Measurements from ENCODE around the gene RWDD3. TPM values are rescaled to one million over a fixed set of nuclear protein-coding genes. Genes with fewer than 3 reads are reported as not detected.
A peak's percentile ranks its signal among the peaks of the same experiment; 100 is the strongest.

Gene RWDD3
- total RNA-seq, 1 donor from 2014 or later, result 10.6 TPM

DNA sequence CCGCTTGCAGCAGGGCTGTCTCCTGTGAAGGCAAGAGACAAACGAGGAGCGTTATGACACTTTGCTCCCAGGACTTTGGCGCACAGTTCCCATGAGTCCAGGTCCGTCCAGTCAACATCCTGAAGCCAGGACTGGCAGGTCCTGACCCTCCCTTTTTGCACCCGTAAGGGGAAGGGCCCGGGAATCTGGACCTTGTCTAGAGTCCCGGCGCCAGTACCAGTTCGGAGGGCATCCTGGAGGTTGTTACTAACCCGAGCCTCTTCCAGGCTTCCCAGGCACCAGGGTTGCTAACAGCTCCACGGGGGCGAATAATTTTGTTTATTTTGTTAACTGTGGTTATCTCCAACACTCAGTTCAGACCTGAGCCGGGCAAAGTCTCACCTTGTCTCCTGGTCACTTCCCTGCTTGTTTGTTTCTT lies 682 bp upstream of the RWDD3 start:
- peaks cover 15% of the 10 kb centered on the region for H3K36me3 Mint-ChIP-seq (ENCODE audit: low read depth)
- peaks cover 20% of the 10 kb centered on the region for H3K27me3 Mint-ChIP-seq (ENCODE audit: insufficient read depth)
- H3K9me3 Mint-ChIP-seq, result no peaks in the 10 kb centered on the region
- DNase-seq (ENCODE audit: low spot score), result no peak
- peaks cover 23% of the 10 kb centered on the region for H3K4me1 Mint-ChIP-seq (ENCODE audit: low read depth)
- intact Hi-C loops (cut with micrococcal nuclease), result loop anchor here (5.0 to 10.0 kb wide), 5 partner anchors 116 to 1489 kb away; partner anchors contain the start of genes F3, GCLM, PTBP2 and TLCD4
- H3K4me3 Mint-ChIP-seq, result peak overlapping the region; percentile 81
- peak overlapping the region; percentile 52 for H3K27ac Mint-ChIP-seq

DNA sequence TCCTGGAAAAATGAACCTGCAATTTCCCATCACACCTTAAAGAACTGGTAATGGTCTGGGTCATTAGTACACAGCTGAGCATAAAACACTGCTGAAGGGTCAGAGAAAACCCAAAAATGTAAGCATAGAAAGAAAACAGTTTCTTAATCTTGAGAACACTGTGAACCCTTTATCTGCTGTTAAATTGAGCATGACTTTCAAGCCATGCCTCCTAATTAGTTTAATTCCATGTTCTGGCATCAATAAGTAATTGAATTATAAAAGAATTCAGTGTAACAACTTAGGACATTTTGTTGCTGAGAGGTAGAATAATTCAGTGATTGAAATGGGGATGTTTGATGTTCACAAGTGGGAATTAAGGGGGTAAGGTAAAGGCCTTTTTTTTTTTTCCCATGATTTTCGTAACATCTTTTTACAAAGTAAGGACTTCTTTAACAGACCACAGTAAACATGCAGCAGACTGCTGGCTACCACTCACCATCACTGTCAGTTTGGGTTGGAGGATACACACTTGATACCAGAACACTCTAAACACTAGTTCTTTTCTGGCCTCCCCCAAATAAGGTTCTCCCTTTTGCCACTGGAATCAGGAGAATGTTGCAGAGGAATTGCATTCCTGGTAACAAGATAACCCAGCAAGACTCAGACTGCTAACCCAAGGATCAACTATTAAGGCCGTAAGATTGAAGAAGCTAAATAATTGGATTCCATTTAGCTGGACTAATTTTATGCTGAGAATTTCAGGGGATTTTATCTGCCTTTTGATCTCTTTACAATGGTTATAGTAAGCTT lies 3.0 kb downstream of the RWDD3 start:
- H3K4me3 Mint-ChIP-seq, result no peak overlapping the region
- no peak for DNase-seq (ENCODE audit: low spot score)
- peaks cover 37% of the 10 kb centered on the region for H3K4me1 Mint-ChIP-seq (ENCODE audit: low read depth)
- H3K36me3 Mint-ChIP-seq (ENCODE audit: low read depth), result peaks cover 34% of the 10 kb centered on the region
- H3K27me3 Mint-ChIP-seq (ENCODE audit: insufficient read depth), result no peaks in the 10 kb centered on the region
- no peaks in the 10 kb centered on the region for H3K9me3 Mint-ChIP-seq
- H3K27ac Mint-ChIP-seq, result no peak overlapping the region
- intact Hi-C loops (cut with micrococcal nuclease), result loop anchor here (10.0 kb wide), 2 partner anchors 692 to 1332 kb away; partner anchors contain the start of genes F3 and GCLM

DNA sequence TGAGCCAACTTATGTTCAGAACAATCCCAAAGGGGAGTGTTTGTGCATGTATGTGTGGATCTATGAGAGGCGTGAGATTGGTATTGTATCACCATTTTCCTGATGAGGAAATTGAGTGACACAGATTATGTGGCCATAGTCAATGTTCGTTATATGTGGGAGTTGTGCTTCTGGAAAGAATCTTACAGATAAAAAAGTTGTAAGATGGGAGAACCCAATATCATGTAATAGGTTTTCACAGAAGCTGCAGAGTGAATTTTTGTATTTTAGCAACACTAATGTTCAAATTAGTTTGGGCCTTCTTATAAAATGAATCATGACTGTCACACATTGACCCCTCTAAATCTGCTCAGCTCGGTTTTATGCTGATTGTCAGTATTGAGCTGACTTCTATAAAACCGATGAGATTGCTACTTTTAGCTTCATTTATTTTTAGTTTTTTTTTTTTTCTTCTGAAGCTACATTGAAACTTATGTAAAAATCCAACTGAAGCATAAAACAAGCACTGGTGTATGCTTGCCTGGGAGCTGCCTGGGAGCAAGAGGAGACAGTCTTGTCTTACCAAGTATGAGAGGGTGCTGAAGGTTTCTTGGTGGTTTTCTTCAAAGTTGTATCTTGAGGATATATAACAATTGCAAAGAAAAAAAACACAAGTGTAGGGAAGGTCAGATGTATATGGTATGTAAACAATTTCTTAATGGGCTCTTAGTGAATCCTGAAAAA lies 4.1 kb downstream of the RWDD3 start:
- H3K36me3 Mint-ChIP-seq (ENCODE audit: low read depth), result peaks cover 38% of the 10 kb centered on the region
- H3K4me1 Mint-ChIP-seq (ENCODE audit: low read depth), result peaks cover 37% of the 10 kb centered on the region
- no peak for DNase-seq (ENCODE audit: low spot score)
- no peaks in the 10 kb centered on the region for H3K27me3 Mint-ChIP-seq (ENCODE audit: insufficient read depth)
- no peak overlapping the region for H3K4me3 Mint-ChIP-seq
- intact Hi-C loops (cut with micrococcal nuclease), result loop anchor here (10.0 kb wide), 2 partner anchors 693 to 1333 kb away; partner anchors contain the start of genes F3 and GCLM
- H3K27ac Mint-ChIP-seq, result no peak overlapping the region
- no peaks in the 10 kb centered on the region for H3K9me3 Mint-ChIP-seq

DNA sequence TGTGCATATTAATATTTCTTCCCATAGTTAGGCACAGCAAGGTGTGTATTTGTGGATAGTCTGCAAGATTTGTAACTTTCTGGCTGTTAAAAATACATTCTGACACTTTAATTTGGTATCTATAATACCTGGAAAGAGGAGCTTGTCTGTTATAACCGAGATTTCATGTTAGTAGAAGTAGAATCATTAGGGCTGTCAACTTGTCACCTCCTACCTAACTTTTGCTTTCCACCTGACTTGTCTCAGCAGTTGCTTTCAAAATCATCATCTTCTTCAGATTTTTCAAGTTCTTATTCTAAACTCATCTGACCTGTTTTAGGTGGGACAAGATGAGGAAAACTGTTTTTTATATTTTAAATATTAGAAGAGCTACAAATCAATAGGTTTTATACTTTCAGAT lies 11.0 kb downstream of the RWDD3 start:
- Mint-ChIP-seq H3K4me3 (no peak overlapping the region), H3K36me3 (ENCODE audit: low read depth) (peaks cover 30% of the 10 kb centered on the region), H3K27ac (no peak overlapping the region), H3K27me3 (ENCODE audit: insufficient read depth) (no peaks in the 10 kb centered on the region), H3K4me1 (ENCODE audit: low read depth) (no peaks in the 10 kb centered on the region), H3K9me3 (no peaks in the 10 kb centered on the region)
- intact Hi-C loops (cut with micrococcal nuclease), result no loop called here
- DNase-seq (ENCODE audit: low spot score), result no peak

DNA sequence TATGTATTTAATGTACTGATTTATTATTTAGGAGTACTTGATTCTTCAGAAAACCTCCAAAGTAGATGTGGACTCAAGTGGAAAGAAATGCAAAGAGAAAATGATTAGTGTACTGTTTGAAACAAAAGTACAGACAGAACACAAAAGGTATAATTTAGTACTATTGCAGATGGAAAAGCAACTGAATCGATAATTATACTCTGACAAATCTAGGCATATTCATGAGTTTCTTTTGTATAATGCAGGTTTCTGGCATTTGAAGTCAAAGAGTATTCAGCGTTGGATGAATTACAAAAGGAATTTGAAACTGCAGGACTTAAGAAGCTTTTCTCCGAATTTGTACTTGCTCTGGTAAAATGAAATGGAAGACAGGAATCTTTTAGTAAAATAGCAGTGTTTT lies 12.5 kb downstream of the RWDD3 start:
- intact Hi-C loops (cut with micrococcal nuclease), result no loop called here
- DNase-seq (ENCODE audit: low spot score), result no peak
- Mint-ChIP-seq H3K27ac (no peak overlapping the region), H3K9me3 (no peaks in the 10 kb centered on the region), H3K4me1 (ENCODE audit: low read depth) (no peaks in the 10 kb centered on the region), H3K27me3 (ENCODE audit: insufficient read depth) (no peaks in the 10 kb centered on the region), H3K36me3 (ENCODE audit: low read depth) (peaks cover 19% of the 10 kb centered on the region), H3K4me3 (no peak overlapping the region)

DNA sequence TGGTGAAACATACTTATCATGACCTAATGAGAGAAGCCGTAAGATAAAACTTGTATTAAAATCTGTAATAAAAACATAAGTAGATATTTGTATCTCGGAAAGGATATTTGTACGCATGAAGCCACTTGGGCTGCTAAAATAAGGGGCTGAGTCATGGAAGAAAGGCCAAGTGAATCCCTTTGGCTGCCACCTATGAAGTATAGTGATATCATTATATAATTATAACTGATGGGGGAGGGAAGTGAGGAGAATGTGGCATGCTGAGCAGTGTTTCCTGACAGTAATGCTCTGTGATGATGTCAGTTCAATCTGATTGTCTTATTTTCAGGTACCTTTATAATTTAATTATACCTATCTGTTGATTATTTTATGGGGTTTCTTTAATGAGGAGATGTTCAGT lies 13.6 kb downstream of the RWDD3 start:
- peaks cover 18% of the 10 kb centered on the region for H3K36me3 Mint-ChIP-seq (ENCODE audit: low read depth)
- intact Hi-C loops (cut with micrococcal nuclease), result no loop called here
- H3K27ac Mint-ChIP-seq, result no peak overlapping the region
- H3K27me3 Mint-ChIP-seq (ENCODE audit: insufficient read depth), result no peaks in the 10 kb centered on the region
- no peaks in the 10 kb centered on the region for H3K4me1 Mint-ChIP-seq (ENCODE audit: low read depth)
- no peaks in the 10 kb centered on the region for H3K9me3 Mint-ChIP-seq
- no peak for DNase-seq (ENCODE audit: low spot score)
- no peak overlapping the region for H3K4me3 Mint-ChIP-seq

DNA sequence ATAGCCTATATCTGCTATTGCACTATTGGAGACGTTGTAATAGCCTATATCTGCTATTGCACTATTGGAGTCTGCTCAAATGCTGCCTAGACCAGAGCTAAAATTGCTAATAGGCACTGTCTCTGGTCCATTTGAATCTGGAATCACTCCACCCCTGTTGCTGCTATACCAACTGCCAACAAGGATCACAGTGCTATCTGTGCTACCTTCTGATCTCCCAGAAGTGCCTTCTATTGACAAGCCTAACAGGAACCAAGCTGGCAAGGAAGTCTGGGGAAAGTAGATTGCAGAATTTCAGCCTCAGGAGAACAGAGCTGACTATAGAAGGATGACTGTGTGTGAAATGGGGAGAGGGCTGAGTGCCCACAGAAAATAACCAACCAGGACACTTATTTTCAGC lies 15.9 kb downstream of the RWDD3 start:
- H3K4me1 Mint-ChIP-seq (ENCODE audit: low read depth), result no peaks in the 10 kb centered on the region
- DNase-seq (ENCODE audit: low spot score), result no peak
- H3K27me3 Mint-ChIP-seq (ENCODE audit: insufficient read depth), result no peaks in the 10 kb centered on the region
- H3K9me3 Mint-ChIP-seq, result no peaks in the 10 kb centered on the region
- peaks cover 15% of the 10 kb centered on the region for H3K36me3 Mint-ChIP-seq (ENCODE audit: low read depth)
- intact Hi-C loops (cut with micrococcal nuclease), result no loop called here
- no peak overlapping the region for H3K27ac Mint-ChIP-seq
- H3K4me3 Mint-ChIP-seq, result no peak overlapping the region

DNA sequence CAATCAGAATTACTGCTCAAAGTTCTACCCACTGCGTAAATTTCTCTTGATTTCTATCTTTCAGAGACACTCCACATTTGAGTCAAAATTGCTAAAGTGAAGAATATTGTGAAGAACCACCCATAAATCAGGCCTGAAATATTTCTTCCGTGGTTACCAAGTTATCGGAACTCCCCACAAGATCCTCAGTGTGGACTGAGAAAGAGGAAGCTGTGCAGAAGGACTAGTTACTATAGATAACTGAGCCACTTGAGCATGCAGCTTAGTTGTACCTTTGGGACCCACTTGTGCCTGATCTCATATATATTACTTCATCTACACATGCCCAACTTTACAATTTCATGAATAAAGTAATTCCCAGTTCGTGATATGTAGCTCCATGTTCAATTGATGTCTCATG lies 18.4 kb downstream of the RWDD3 start:
- Mint-ChIP-seq H3K9me3 (no peaks in the 10 kb centered on the region), H3K4me3 (no peak overlapping the region), H3K36me3 (ENCODE audit: low read depth) (peaks cover 14% of the 10 kb centered on the region), H3K27ac (no peak overlapping the region), H3K4me1 (ENCODE audit: low read depth) (no peaks in the 10 kb centered on the region), H3K27me3 (ENCODE audit: insufficient read depth) (no peaks in the 10 kb centered on the region)
- DNase-seq (ENCODE audit: low spot score), result no peak
- intact Hi-C loops (cut with micrococcal nuclease), result no loop called here

DNA sequence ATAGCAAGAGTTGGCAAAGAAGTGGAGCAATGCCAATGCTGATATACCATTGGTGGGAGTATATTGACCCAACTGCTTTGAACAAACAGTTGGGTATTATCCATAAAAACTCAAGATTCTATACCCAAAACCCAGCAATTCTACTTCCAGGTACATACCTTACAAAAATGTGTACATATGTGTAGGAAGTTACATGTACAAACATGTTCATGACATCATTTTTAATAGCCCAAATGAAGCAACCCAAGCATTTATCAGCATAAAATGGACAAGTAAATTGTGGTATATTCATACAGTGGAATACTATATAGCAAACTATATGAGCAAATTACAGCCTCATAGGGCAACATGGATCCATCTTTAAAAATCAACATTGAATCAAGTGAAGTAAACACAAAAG lies 20.9 kb downstream of the RWDD3 start:
- no peaks in the 10 kb centered on the region for H3K9me3 Mint-ChIP-seq
- H3K27me3 Mint-ChIP-seq (ENCODE audit: insufficient read depth), result peaks cover 4% of the 10 kb centered on the region
- H3K36me3 Mint-ChIP-seq (ENCODE audit: low read depth), result peaks cover 9% of the 10 kb centered on the region
- no peaks in the 10 kb centered on the region for H3K4me1 Mint-ChIP-seq (ENCODE audit: low read depth)
- DNase-seq (ENCODE audit: low spot score), result no peak
- H3K27ac Mint-ChIP-seq, result no peak overlapping the region
- no peak overlapping the region for H3K4me3 Mint-ChIP-seq
- intact Hi-C loops (cut with micrococcal nuclease), result no loop called here

DNA sequence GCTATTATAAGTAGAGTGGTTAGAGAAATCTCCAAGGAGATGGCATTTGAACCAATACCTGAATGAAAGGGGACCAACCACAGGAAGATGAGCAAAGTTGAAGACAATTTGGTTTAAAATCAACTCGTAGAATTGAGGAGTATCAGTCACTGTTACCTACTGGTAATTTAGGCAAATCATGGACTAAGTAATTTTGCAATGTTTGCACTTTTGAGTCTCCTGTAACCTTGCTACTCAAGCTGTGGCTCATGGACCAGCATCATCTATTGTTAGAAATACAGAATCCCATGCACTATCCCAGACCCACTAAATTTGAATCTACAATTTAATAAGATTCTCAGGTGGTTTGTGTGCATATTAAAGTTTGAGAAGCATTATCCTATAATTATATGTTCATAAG lies 21.8 kb downstream of the RWDD3 start:
- peaks cover 4% of the 10 kb centered on the region for H3K27me3 Mint-ChIP-seq (ENCODE audit: insufficient read depth)
- no peak for DNase-seq (ENCODE audit: low spot score)
- intact Hi-C loops (cut with micrococcal nuclease), result no loop called here
- H3K4me3 Mint-ChIP-seq, result no peak overlapping the region
- H3K36me3 Mint-ChIP-seq (ENCODE audit: low read depth), result peaks cover 9% of the 10 kb centered on the region
- H3K4me1 Mint-ChIP-seq (ENCODE audit: low read depth), result no peaks in the 10 kb centered on the region
- no peak overlapping the region for H3K27ac Mint-ChIP-seq
- no peaks in the 10 kb centered on the region for H3K9me3 Mint-ChIP-seq

DNA sequence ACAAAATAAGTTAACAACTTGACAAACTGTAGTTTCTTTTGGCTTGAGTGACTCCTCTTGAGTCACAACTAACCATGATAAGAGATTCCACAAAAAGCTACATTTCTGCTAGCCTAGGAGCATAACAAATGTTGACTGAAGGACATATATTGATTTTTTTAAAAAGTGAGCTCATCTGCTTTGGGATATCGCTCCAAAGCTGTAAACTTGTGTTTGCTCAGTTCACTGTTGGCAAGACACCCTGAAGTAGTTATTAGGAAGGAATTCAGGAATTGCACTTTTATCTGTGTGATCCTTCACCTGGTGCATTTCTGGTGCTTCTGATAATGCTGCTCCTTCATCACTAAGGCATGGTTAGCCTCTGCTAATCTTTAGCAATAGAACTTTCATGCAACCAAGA lies 23.7 kb downstream of the RWDD3 start:
- peaks cover 2% of the 10 kb centered on the region for H3K36me3 Mint-ChIP-seq (ENCODE audit: low read depth)
- no peak for DNase-seq (ENCODE audit: low spot score)
- intact Hi-C loops (cut with micrococcal nuclease), result no loop called here
- H3K27ac Mint-ChIP-seq, result no peak overlapping the region
- H3K27me3 Mint-ChIP-seq (ENCODE audit: insufficient read depth), result peaks cover 4% of the 10 kb centered on the region
- H3K9me3 Mint-ChIP-seq, result no peaks in the 10 kb centered on the region
- no peaks in the 10 kb centered on the region for H3K4me1 Mint-ChIP-seq (ENCODE audit: low read depth)
- no peak overlapping the region for H3K4me3 Mint-ChIP-seq

DNA sequence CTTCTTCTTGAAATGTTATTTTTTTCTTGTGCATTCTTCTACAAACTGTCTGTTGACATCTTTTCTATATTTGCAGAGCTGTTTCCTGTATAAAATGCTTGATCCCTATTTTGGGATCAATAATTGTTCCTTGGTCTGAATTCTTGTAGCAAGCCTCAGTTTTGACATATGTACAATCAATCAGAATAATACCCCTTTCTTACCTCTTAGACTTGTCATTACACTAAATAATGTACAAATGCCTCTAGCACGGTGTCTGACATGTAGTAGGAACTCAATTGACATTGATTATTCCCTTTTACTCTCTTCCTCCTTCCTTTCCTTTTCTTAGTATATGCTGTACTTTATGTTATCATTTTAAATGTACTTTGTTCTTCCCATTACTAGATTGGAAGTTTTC lies 25.2 kb downstream of the RWDD3 start:
- Mint-ChIP-seq H3K27ac (no peak overlapping the region), H3K4me3 (no peak overlapping the region), H3K27me3 (ENCODE audit: insufficient read depth) (peaks cover 4% of the 10 kb centered on the region)

DNA sequence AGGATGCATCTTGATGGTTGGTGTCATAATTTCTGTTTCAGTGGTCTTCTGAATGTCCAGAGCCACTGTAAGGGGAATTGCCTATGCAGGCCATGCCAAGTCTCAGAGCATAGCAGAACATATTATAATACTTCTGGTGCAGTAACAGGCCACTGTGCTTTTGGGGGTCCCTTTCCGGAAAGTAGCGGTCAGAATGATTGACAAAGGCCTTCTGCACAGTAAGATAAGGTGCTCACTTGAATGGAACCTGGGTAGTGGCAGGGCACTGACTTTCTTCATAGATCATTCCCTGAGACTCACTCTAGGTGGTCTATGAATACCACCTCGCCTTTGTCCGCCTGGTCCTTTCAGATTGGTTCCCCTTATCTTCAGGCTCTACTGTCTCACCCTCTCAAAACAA lies 28.9 kb downstream of the RWDD3 start:
- Mint-ChIP-seq H3K27me3 (ENCODE audit: insufficient read depth) (peaks cover 6% of the 10 kb centered on the region), H3K4me1 (ENCODE audit: low read depth) (no peaks in the 10 kb centered on the region), H3K27ac (no peak overlapping the region), H3K36me3 (ENCODE audit: low read depth) (no peaks in the 10 kb centered on the region), H3K9me3 (no peaks in the 10 kb centered on the region), H3K4me3 (no peak overlapping the region)
- no peak for DNase-seq (ENCODE audit: low spot score)
- intact Hi-C loops (cut with micrococcal nuclease), result no loop called here

More for the DNA sequence above, 25.2 kb downstream of the RWDD3 start:
- intact Hi-C loops (cut with micrococcal nuclease), result no loop called here
- no peaks in the 10 kb centered on the region for H3K36me3 Mint-ChIP-seq (ENCODE audit: low read depth)
- DNase-seq (ENCODE audit: low spot score), result no peak
- H3K4me1 Mint-ChIP-seq (ENCODE audit: low read depth), result no peaks in the 10 kb centered on the region
- no peaks in the 10 kb centered on the region for H3K9me3 Mint-ChIP-seq
